Measurements from ENCODE around the gene HMGN3. TPM values are rescaled to one million over a fixed set of nuclear protein-coding genes. Genes with fewer than 3 reads are reported as not detected.

The HMGN3 gene
- total RNA-seq, 6 experiments from 2014 or later: 26.7 to 41.2 (median 28.6) TPM

GRCh38 chr6:79226660-79227059 is 7.8 kb downstream of the HMGN3 start:
- H3K27ac Mint-ChIP-seq: no peak overlapping the region
- no peak overlapping the region for H3K4me3 Mint-ChIP-seq
- H3K9me3 Mint-ChIP-seq: no peaks in the 10 kb centered on the region
- H3K36me3 Mint-ChIP-seq (ENCODE audit: low read depth): no peaks in the 10 kb centered on the region
- no peak for DNase-seq
- H3K4me1 Mint-ChIP-seq (ENCODE audit: low read depth): no peaks in the 10 kb centered on the region
- no peak for TF ChIP-seq CTCF (IDR thresholded peaks at IDR 0.05)
- H3K27me3 Mint-ChIP-seq (ENCODE audit: insufficient read depth): no peaks in the 10 kb centered on the region

GRCh38 chr6:79225717-79226599 is 8.5 kb downstream of the HMGN3 start:
- no peaks in the 10 kb centered on the region for H3K36me3 Mint-ChIP-seq (ENCODE audit: low read depth)
- no peak for TF ChIP-seq CTCF (IDR thresholded peaks at IDR 0.05)
- H3K27ac Mint-ChIP-seq: no peak overlapping the region
- H3K4me3 Mint-ChIP-seq: no peak overlapping the region
- no peaks in the 10 kb centered on the region for H3K27me3 Mint-ChIP-seq (ENCODE audit: insufficient read depth)
- DNase-seq: peak; percentile 3
- H3K9me3 Mint-ChIP-seq: no peaks in the 10 kb centered on the region
- no peaks in the 10 kb centered on the region for H3K4me1 Mint-ChIP-seq (ENCODE audit: low read depth)

- Mint-ChIP-seq H3K9me3 (no peaks in the 10 kb centered on the region), H3K36me3 (ENCODE audit: low read depth) (no peaks in the 10 kb centered on the region), H3K4me1 (ENCODE audit: low read depth) (no peaks in the 10 kb centered on the region), H3K4me3 (no peak overlapping the region), H3K27me3 (ENCODE audit: insufficient read depth) (no peaks in the 10 kb centered on the region), H3K27ac (no peak overlapping the region)
- no peak for DNase-seq
- no peak for TF ChIP-seq CTCF (IDR thresholded peaks at IDR 0.05)
Measured at GRCh38 chr6:79223611-79224404, 10.7 kb downstream of the HMGN3 start.

- H3K27me3 Mint-ChIP-seq (ENCODE audit: insufficient read depth): peaks cover 2% of the 10 kb centered on the region; the same call in 1 of the 2 replicates
- H3K4me1 Mint-ChIP-seq (ENCODE audit: low read depth): no peaks in the 10 kb centered on the region
- DNase-seq: no peak
- no peak overlapping the region for H3K4me3 Mint-ChIP-seq
- H3K9me3 Mint-ChIP-seq: no peaks in the 10 kb centered on the region
- H3K36me3 Mint-ChIP-seq (ENCODE audit: low read depth): no peaks in the 10 kb centered on the region
- no peak for TF ChIP-seq CTCF (IDR thresholded peaks at IDR 0.05)
- no peak overlapping the region for H3K27ac Mint-ChIP-seq
Measured at GRCh38 chr6:79215213-79215824, 19.2 kb downstream of the HMGN3 start.

GRCh38 chr6:79212859-79213258 is 21.6 kb downstream of the HMGN3 start:
- no peak for TF ChIP-seq CTCF (IDR thresholded peaks at IDR 0.05)
- Mint-ChIP-seq H3K27ac (no peak overlapping the region), H3K36me3 (ENCODE audit: low read depth) (no peaks in the 10 kb centered on the region), H3K4me1 (ENCODE audit: low read depth) (no peaks in the 10 kb centered on the region), H3K4me3 (no peak overlapping the region), H3K9me3 (no peaks in the 10 kb centered on the region), H3K27me3 (ENCODE audit: insufficient read depth) (peaks cover 2% of the 10 kb centered on the region; the same call in 1 of the 2 replicates)
- DNase-seq: no peak

All from HFFc6 (cell line).